ENCODE measurements around the gene HEBP2.
"Not testable (repeated sequence)": the region's sequence is repeated elsewhere in the genome, so short reads cannot be mapped to it uniquely, and the experiment has no call there.

The HEBP2 gene

GRCh38 chr6:138403801-138404665 lies at the start of gene HEBP2:
Gene HEBP2 (plus strand): TSS chr6:138404223. CDS start chr6:138404496, 273 bp downstream.
- peak; percentile 90 for DNase-seq (ENCODE audit: low read depth)

- DNase-seq (ENCODE audit: low read depth) = no peak
Observed at GRCh38 chr6:138357928-138358327, 46.1 kb upstream of the HEBP2 start.

GRCh38 chr6:138368684-138369083 lies 35.3 kb upstream of the HEBP2 start:
- not testable (repeated sequence) for DNase-seq (ENCODE audit: low read depth)

- no peak for DNase-seq (ENCODE audit: low read depth)
Observed at GRCh38 chr6:138370631-138371451, 33.2 kb upstream of the HEBP2 start.

DNA sequence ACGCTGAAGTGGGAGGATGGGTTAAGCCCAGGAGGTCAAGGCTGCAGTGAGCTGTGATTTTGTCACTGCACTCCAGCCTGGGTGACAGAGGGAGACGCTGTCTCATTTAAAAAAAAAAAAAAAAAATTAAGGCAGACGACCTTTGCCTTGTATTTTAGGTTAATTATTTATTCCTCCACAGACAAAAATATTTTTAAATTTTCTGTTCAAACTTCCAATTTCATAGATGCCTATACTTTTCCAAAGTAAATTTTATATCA lies 32.6 kb upstream of the HEBP2 start:
- DNase-seq (ENCODE audit: low read depth) = no peak

DNA sequence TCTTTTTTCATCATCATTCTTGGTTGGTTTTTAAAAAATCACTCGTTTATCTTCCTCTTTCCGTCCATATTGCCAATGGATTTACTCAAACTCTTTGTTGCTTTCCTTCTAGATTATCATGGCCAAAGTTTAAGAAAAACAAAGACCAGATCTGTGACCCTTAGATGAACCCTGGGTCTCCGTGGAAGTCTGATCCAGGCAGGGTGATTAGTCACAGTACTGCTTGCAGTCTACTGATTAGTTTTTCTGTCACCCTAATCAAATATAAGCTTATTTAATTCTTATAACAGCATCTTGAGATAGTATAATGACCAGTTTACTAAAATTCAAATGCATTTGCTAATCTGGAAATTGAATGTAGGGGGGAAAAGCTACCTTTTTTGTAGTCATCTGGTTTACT lies 32.3 kb upstream of the HEBP2 start:
- DNase-seq (ENCODE audit: low read depth) = no peak

- DNase-seq (ENCODE audit: low read depth) = no peak
Observed at GRCh38 chr6:138372711-138373463, 31.1 kb upstream of the HEBP2 start.

DNA sequence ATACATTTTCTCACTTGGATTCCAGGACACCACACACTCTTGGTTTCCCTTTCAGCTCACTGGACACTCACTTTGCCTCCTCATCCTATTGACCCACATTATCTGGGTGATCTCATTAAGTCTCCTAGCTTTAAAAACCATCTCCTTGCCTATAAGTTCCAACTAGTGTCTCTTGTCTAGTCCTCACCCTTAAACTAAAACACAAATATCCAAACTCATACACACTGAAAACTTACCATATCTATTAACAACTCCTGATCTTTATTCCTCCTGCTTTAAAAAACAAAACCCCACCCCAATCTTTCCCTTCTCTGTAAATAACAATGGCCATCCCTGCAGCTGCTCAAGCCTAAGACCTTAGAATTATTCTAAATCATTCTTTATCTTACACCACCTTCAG lies 29.8 kb upstream of the HEBP2 start:
- no peak for DNase-seq (ENCODE audit: low read depth)

DNA sequence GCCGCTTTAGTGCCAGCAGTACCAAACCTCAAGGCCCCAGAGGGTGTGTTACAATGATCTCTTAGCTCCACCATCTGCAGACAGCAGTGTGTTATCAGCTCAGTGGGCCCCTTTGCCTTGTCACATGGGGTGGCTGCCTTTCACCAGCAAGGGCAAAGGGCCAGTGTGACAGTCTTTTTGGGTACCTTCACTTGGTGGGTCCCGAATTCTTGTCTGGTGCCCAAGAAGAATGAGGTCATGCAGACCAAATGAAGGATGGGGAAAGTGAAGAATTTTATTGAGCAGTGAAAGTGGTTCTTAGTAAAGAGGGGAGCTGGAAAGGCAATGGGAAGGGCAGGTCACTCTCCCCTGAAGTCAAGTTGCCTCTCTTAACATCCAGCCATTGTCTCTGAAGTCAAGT lies 29.2 kb upstream of the HEBP2 start:
- no peak for DNase-seq (ENCODE audit: low read depth)

DNA sequence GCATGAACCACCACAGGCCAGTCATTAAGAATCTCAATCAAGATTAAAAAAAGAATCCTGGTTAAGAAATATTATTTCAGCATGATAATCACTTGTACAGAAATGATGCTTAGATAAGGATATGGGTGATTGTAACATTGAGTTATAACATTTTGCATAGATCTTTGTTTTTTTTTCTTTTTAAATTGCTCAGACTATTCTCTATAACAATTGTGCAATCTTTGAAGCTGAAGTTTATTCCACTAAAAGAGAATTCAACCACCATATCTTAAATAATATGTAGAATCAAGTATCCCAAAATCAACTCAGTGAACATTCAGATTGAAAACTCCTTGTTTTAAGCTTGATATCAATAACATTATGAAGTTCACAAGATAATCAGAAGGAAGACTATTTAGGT lies 27.0 kb upstream of the HEBP2 start:
- no peak for DNase-seq (ENCODE audit: low read depth)

DNA sequence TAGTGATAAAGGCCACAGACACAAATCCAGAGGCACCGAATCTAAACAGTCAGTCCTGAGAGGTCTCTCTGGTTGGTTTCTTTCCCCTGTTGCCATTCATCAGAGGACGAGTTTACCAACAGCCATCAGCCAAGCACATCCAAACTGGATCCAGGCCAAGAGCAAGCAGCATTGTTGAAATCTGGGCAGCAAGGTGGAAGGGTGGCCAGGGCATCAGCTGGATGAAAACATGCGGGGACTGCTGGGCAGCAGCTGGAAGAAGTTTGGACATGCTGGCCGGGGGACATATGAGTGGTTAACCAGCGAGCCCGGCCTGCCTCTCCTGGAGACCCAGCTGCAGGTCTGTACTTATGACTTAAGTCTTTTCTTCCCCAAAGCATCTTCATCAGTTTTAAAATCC lies 26.2 kb upstream of the HEBP2 start, which contains the start of gene SMIM28:
SMIM28 (plus strand) TSS at position 62 of the 400 bp plus-strand sequence; CDS start at position 230, 168 bp downstream.
- no peak for DNase-seq (ENCODE audit: low read depth)

DNA sequence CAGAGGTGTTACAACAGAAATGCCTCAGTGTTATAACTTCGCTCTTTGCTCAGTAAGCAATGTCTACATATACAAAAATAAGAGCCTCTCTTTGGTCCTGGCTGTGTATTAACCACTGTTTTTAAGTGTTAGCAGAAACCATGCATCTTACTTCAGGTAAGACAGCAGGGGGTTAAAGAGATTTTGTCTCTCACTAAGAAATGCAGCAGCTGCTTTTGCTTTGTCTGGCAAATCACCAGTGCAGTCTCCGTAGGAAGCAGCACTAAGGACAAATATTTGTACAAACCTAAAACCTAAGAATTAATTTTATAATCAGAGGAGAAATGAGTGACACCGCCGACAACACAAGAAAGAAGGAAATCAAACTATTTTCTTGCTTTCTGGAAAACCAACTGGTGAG lies 25.6 kb upstream of the HEBP2 start:
- no peak for DNase-seq (ENCODE audit: low read depth)

- DNase-seq (ENCODE audit: low read depth) = no peak
Observed at GRCh38 chr6:138382498-138383265, 21.3 kb upstream of the HEBP2 start.

DNA sequence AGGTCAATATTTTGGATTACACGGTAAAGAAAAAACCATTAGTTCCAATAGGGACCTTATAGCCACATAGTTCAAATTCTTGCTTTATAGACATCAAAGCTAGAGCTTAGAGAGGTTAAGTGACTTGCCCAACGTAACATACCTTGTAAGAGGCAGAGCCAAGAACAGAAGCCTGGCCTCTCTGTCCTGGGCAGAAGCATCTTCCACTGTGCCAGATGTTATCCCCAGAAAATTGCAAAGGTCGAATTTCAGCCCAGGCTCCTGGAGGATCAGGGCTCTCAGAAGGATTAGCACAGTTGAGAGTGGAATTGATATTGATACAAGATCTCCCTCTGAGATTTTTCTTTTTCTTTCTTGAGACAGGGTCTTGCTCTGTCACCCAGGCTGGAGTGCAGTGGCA lies 20.2 kb upstream of the HEBP2 start:
- DNase-seq (ENCODE audit: low read depth) = no peak

DNA sequence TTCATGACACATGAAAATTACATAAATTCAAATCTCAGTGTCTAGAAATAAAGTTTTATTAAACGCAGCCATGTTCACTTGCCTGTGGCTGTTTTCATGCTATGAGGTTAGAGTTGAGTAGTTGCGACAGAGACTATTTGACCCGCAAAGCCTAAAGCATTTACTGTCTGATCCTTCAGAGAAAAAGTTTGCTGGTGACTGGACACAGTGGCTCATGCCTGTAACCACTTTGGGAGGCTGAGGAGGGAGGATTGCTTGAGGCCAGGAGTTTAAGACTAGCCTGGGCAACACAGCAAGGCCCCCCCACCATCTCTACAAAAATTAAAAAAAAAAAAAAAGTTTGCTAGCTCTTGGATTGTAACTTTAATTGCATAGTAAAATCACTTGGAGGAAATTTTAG lies 17.1 kb upstream of the HEBP2 start:
- no peak for DNase-seq (ENCODE audit: low read depth)

DNA sequence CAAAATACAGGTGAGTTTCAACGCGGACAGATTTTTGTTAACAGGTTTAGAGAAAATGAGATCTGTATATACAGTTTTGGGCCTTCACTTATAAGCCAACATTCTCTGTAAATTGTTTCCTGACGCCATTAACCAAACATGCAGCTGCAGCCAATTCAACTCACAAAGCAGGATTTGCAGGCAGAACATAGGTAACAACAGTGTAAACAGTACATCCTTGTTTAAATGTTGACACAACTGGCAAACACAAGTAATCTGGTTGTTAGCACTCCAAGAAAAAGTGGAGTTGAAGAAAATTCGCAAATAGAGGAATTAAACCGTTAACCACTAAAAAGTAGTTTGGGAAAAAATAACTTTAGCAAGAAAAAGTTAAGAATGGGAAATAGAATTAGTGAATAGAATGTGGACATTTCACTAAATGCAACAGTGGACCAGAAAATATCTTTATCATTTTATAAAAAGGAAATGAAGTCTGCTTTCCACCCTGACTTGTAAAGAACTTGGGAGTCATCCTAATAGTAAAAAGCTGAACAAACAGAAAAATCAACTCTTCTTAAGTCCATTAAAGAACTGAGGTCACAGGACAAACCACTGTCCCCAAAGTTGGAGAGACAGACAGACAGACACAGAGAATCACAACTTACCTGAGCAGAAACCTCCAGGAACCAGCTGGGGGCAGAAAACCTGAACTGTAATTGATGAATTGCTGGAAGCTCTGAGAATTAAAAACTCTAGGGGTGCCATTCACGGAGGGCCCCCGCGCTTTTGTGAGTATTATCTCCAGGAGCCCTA lies 16.2 kb upstream of the HEBP2 start:
- DNase-seq (ENCODE audit: low read depth) = no peak

- DNase-seq (ENCODE audit: low read depth) = no peak
Observed at GRCh38 chr6:138389551-138389950, 14.5 kb upstream of the HEBP2 start.

GRCh38 chr6:138393871-138394783 lies 9.9 kb upstream of the HEBP2 start:
- no peak for DNase-seq (ENCODE audit: low read depth)

DNA sequence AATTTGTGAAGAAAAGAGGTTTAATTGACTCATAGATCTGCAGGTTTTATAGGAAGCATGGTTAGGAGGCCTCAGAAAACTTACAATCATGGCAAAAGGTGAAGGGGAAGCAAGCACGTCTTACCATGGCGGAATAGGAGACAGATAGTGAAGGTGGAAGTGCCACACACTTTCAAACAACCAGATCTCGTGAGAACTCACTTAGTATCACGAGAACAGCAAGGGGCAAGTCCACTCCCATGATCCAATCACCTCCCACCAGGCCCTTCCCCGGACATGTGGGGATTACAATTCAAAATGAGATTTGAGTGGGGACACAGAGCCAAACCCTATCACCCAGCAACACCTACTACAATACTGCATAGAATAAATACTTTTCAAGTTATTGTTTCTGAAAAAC lies 7.3 kb upstream of the HEBP2 start:
- DNase-seq (ENCODE audit: low read depth) = no peak
